Neuron (in vitro differentiated cells): ENCODE data around the gene ABHD2.

Experiments used
- H2AFZ ChIP-seq: one replicate; pipeline ENCODE4 v1.6.1; 2013; ENCODE audit warnings: low read depth, mild to moderate bottlenecking, inconsistent platforms, low read length, moderate library complexity
- H3K27me3 ChIP-seq: one replicate; pipeline ENCODE4 v1.6.1; 2013; ENCODE audit warnings: low read length; ENCODE audit not compliant: insufficient read depth
- H3K36me3 ChIP-seq: one replicate; pipeline ENCODE4 v1.6.1; 2013; ENCODE audit warnings: low read length; ENCODE audit not compliant: insufficient read depth
- H3K4me1 ChIP-seq: one replicate; pipeline ENCODE4 v1.6.1; 2013; ENCODE audit warnings: low read length; ENCODE audit not compliant: insufficient read depth
- H3K4me3 ChIP-seq: 2 replicates; pipeline ENCODE4 v1.5.1; 2013; ENCODE audit warnings: mild to moderate bottlenecking, low read length, moderate library complexity
- H3K9me3 ChIP-seq: one replicate; pipeline ENCODE4 v1.6.1; 2013; ENCODE audit warnings: low read length

The ABHD2 gene

GRCh38 chr15:89096664-89097063 is 8.4 kb downstream of the ABHD2 start:
- peaks cover 2% of the 10 kb centered on the region for H3K4me1 ChIP-seq
- H2AFZ ChIP-seq: no peak overlapping the region
- H3K4me3 ChIP-seq: no peak overlapping the region

GRCh38 chr15:89097313-89097712 is 9.1 kb downstream of the ABHD2 start:
- Histone ChIP-seq H3K9me3 (peaks cover 2% of the 10 kb centered on the region), H3K27me3 (no peaks in the 10 kb centered on the region), H3K36me3 (peaks cover 6% of the 10 kb centered on the region), H3K4me3 (no peak overlapping the region), H3K4me1 (no peaks in the 10 kb centered on the region), H2AFZ (no peak overlapping the region)

More at GRCh38 chr15:89096664-89097063, 8.4 kb downstream of the ABHD2 start:
- peaks cover 6% of the 10 kb centered on the region for H3K36me3 ChIP-seq
- H3K9me3 ChIP-seq: peaks cover under 1% of the 10 kb centered on the region
- H3K27me3 ChIP-seq: no peaks in the 10 kb centered on the region

DNA sequence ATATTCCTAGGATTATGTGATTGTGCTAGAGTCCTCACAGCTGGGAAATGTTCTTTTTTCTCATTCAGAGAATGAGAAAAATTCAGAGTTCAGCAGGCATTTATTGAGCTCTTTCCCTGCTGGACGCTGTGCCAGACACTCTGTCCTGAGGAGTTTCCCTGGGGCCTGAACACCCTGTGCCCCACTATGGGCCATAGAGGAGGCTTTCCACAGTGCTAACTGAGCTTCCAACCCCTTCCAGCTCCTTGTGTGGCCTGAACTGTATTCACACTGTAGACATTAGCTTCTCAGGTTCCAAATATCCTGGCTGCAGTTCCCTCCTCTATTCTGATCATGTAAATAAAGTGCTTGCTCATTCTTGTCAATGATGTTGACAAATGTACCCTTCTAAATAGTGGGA is 10.0 kb downstream of the ABHD2 start:
- Histone ChIP-seq H3K27me3 (no peaks in the 10 kb centered on the region), H3K9me3 (peaks cover 2% of the 10 kb centered on the region), H3K4me3 (no peak overlapping the region), H3K36me3 (peaks cover 6% of the 10 kb centered on the region), H3K4me1 (no peaks in the 10 kb centered on the region), H2AFZ (no peak overlapping the region)

- peaks cover 2% of the 10 kb centered on the region for H3K9me3 ChIP-seq
- H3K27me3 ChIP-seq: no peaks in the 10 kb centered on the region
- no peak overlapping the region for H2AFZ ChIP-seq
- peaks cover 4% of the 10 kb centered on the region for H3K36me3 ChIP-seq
- H3K4me3 ChIP-seq: no peak overlapping the region
- H3K4me1 ChIP-seq: no peaks in the 10 kb centered on the region
These were observed 11.7 kb downstream of the ABHD2 start for GRCh38 chr15:89099968-89100367.

GRCh38 chr15:89101302-89102193 is 13.3 kb downstream of the ABHD2 start:
- H3K36me3 ChIP-seq: no peaks in the 10 kb centered on the region
- no peaks in the 10 kb centered on the region for H3K4me1 ChIP-seq
- H3K27me3 ChIP-seq: no peaks in the 10 kb centered on the region
- peaks cover 2% of the 10 kb centered on the region for H3K9me3 ChIP-seq
- H3K4me3 ChIP-seq: no peak overlapping the region
- H2AFZ ChIP-seq: no peak overlapping the region

- H3K36me3 ChIP-seq: no peaks in the 10 kb centered on the region
- H2AFZ ChIP-seq: no peak overlapping the region
- H3K4me1 ChIP-seq: no peaks in the 10 kb centered on the region
- peaks cover 2% of the 10 kb centered on the region for H3K9me3 ChIP-seq
- H3K4me3 ChIP-seq: no peak overlapping the region
- no peaks in the 10 kb centered on the region for H3K27me3 ChIP-seq
These were observed 15.4 kb downstream of the ABHD2 start for GRCh38 chr15:89103481-89104171.

- Histone ChIP-seq H2AFZ (no peak overlapping the region), H3K9me3 (peaks cover 2% of the 10 kb centered on the region), H3K4me1 (no peaks in the 10 kb centered on the region), H3K27me3 (no peaks in the 10 kb centered on the region), H3K4me3 (no peak overlapping the region), H3K36me3 (no peaks in the 10 kb centered on the region)
These were observed 15.9 kb downstream of the ABHD2 start for GRCh38 chr15:89104172-89104564.

GRCh38 chr15:89105147-89105546 is 16.9 kb downstream of the ABHD2 start:
- H2AFZ ChIP-seq: no peak overlapping the region
- H3K4me3 ChIP-seq: no peak overlapping the region
- no peaks in the 10 kb centered on the region for H3K4me1 ChIP-seq
- H3K36me3 ChIP-seq: no peaks in the 10 kb centered on the region
- no peaks in the 10 kb centered on the region for H3K27me3 ChIP-seq
- H3K9me3 ChIP-seq: peaks cover 2% of the 10 kb centered on the region

- no peaks in the 10 kb centered on the region for H3K27me3 ChIP-seq
- H3K9me3 ChIP-seq: peaks cover 2% of the 10 kb centered on the region
- H3K36me3 ChIP-seq: no peaks in the 10 kb centered on the region
- no peak overlapping the region for H3K4me3 ChIP-seq
- no peak overlapping the region for H2AFZ ChIP-seq
- no peaks in the 10 kb centered on the region for H3K4me1 ChIP-seq
These were observed 17.9 kb downstream of the ABHD2 start for GRCh38 chr15:89106200-89106599.

GRCh38 chr15:89107984-89108383 is 19.7 kb downstream of the ABHD2 start:
- peaks cover 7% of the 10 kb centered on the region for H3K4me1 ChIP-seq
- H2AFZ ChIP-seq: no peak overlapping the region
- no peaks in the 10 kb centered on the region for H3K9me3 ChIP-seq
- no peak overlapping the region for H3K4me3 ChIP-seq
- no peaks in the 10 kb centered on the region for H3K36me3 ChIP-seq
- no peaks in the 10 kb centered on the region for H3K27me3 ChIP-seq

GRCh38 chr15:89108835-89109234 is 20.6 kb downstream of the ABHD2 start:
- H3K9me3 ChIP-seq: no peaks in the 10 kb centered on the region
- no peak overlapping the region for H2AFZ ChIP-seq
- no peak overlapping the region for H3K4me3 ChIP-seq
- H3K27me3 ChIP-seq: no peaks in the 10 kb centered on the region
- peaks cover 15% of the 10 kb centered on the region for H3K4me1 ChIP-seq
- no peaks in the 10 kb centered on the region for H3K36me3 ChIP-seq

- no peak overlapping the region for H3K4me3 ChIP-seq
- H3K36me3 ChIP-seq: no peaks in the 10 kb centered on the region
- no peaks in the 10 kb centered on the region for H3K27me3 ChIP-seq
- H2AFZ ChIP-seq: no peak overlapping the region
- H3K9me3 ChIP-seq: no peaks in the 10 kb centered on the region
- peaks cover 19% of the 10 kb centered on the region for H3K4me1 ChIP-seq
These were observed 21.0 kb downstream of the ABHD2 start for GRCh38 chr15:89109238-89109637.

DNA sequence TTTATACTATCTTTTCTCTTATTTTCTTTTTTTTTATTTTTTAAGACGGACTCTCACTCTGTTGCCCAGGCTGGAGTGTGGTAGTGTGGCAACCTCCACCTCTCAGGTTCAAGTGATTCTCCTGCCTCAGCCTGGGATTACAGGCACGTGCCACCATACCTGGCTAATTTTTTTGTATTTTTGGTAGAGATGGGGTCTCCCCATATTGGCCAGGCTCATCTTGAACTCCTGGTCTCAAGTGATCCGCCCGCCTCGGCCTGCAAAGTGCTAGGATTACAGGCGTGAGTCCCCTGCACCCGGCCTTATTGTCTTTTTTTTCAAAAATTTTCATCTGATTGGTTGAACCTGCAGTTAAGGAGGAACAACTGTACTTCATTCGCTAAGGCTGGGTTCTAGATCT is 21.8 kb downstream of the ABHD2 start:
- no peaks in the 10 kb centered on the region for H3K9me3 ChIP-seq
- H3K36me3 ChIP-seq: no peaks in the 10 kb centered on the region
- H3K4me3 ChIP-seq: no peak overlapping the region
- H3K4me1 ChIP-seq: peaks cover 27% of the 10 kb centered on the region
- H3K27me3 ChIP-seq: no peaks in the 10 kb centered on the region
- no peak overlapping the region for H2AFZ ChIP-seq
